Measurements from ENCODE around the gene SYNDIG1.

The SYNDIG1 gene

GRCh38 chr20:24469116-24469893, at the start of gene SYNDIG1:
TSS of gene SYNDIG1 (plus strand) at chr20:24469629. CDS start at chr20:24543098, 73,469 bp downstream.
- DNase-seq = peak; percentile 37 to 70

GRCh38 chr20:24419786-24420185, 49.6 kb upstream of the SYNDIG1 start:
- DNase-seq = no peak

- peak in 1 of 2 experiments; percentile 24 for DNase-seq
These were observed 48.9 kb upstream of the SYNDIG1 start for GRCh38 chr20:24420567-24420966.

GRCh38 chr20:24421071-24421470, 48.4 kb upstream of the SYNDIG1 start:
- DNase-seq = no peak

- no peak for DNase-seq
These were observed 47.2 kb upstream of the SYNDIG1 start for GRCh38 chr20:24422091-24422760.

GRCh38 chr20:24423390-24424313, 45.8 kb upstream of the SYNDIG1 start:
- no peak for DNase-seq

- DNase-seq = no peak
These were observed 43.8 kb upstream of the SYNDIG1 start for GRCh38 chr20:24425523-24426135.

GRCh38 chr20:24431279-24432045, 38.0 kb upstream of the SYNDIG1 start:
- DNase-seq = no peak

GRCh38 chr20:24432046-24432442, 37.4 kb upstream of the SYNDIG1 start:
- no peak for DNase-seq

- DNase-seq = no peak
These were observed 33.3 kb upstream of the SYNDIG1 start for GRCh38 chr20:24436160-24436559.

GRCh38 chr20:24437196-24438082, 32.0 kb upstream of the SYNDIG1 start:
- no peak for DNase-seq

GRCh38 chr20:24438331-24438730, 31.1 kb upstream of the SYNDIG1 start:
- DNase-seq = no peak

- no peak for DNase-seq
These were observed 29.6 kb upstream of the SYNDIG1 start for GRCh38 chr20:24439737-24440387.

GRCh38 chr20:24441661-24442060, 27.8 kb upstream of the SYNDIG1 start:
- no peak for DNase-seq

- no peak for DNase-seq
These were observed 26.5 kb upstream of the SYNDIG1 start for GRCh38 chr20:24442909-24443308.

GRCh38 chr20:24443436-24443835, 26.0 kb upstream of the SYNDIG1 start:
- no peak for DNase-seq

- DNase-seq = no peak
These were observed 24.8 kb upstream of the SYNDIG1 start for GRCh38 chr20:24444526-24445190.

- no peak for DNase-seq
These were observed 23.8 kb upstream of the SYNDIG1 start for GRCh38 chr20:24445510-24446170.

GRCh38 chr20:24446811-24447210, 22.6 kb upstream of the SYNDIG1 start:
- no peak for DNase-seq
